ENCODE data around the gene ICE2. TPM values are rescaled to one million over a fixed set of nuclear protein-coding genes. Genes with fewer than 3 reads are reported as not detected.
A peak's percentile ranks its signal among the peaks of the same experiment; 100 is the strongest.

Gene ICE2
- total RNA-seq, 1 experiment from 2014 or later, result 17.2 TPM

- no peak for DNase-seq (ENCODE audit: low spot score)
Measured at GRCh38 chr15:60493166-60493565, 14.2 kb upstream of the ICE2 start.

GRCh38 chr15:60486742-60487141 is 7.8 kb upstream of the ICE2 start:
- DNase-seq (ENCODE audit: low spot score), result no peak

- DNase-seq (ENCODE audit: low spot score), result no peak
Measured at GRCh38 chr15:60485365-60486055, 6.6 kb upstream of the ICE2 start.

GRCh38 chr15:60483042-60483441 is 4.1 kb upstream of the ICE2 start:
- no peak for DNase-seq (ENCODE audit: low spot score)

GRCh38 chr15:60480888-60481287 is 1.9 kb upstream of the ICE2 start:
- no peak for DNase-seq (ENCODE audit: low spot score)

GRCh38 chr15:60480149-60480548 is 1.2 kb upstream of the ICE2 start:
- DNase-seq (ENCODE audit: low spot score), result no peak

- no peak for DNase-seq (ENCODE audit: low spot score)
Measured at GRCh38 chr15:60479361-60480110, 594 bp upstream of the ICE2 start.

GRCh38 chr15:60477916-60478565 is 901 bp downstream of the ICE2 start:
- no peak for DNase-seq (ENCODE audit: low spot score)

GRCh38 chr15:60477164-60477563 is 1.8 kb downstream of the ICE2 start:
- DNase-seq (ENCODE audit: low spot score), result no peak

- DNase-seq (ENCODE audit: low spot score), result peak; percentile 14
Measured at GRCh38 chr15:60476713-60477112, 2.2 kb downstream of the ICE2 start.

- DNase-seq (ENCODE audit: low spot score), result no peak
Measured at GRCh38 chr15:60473135-60473534, 5.8 kb downstream of the ICE2 start.

GRCh38 chr15:60471314-60471713 is 7.6 kb downstream of the ICE2 start:
- no peak for DNase-seq (ENCODE audit: low spot score)

- DNase-seq (ENCODE audit: low spot score), result no peak
Measured at GRCh38 chr15:60469893-60470641, 8.9 kb downstream of the ICE2 start.

- no peak for DNase-seq (ENCODE audit: low spot score)
Measured at GRCh38 chr15:60464836-60465630, 13.9 kb downstream of the ICE2 start.

GRCh38 chr15:60462027-60462426 is 16.9 kb downstream of the ICE2 start:
- no peak for DNase-seq (ENCODE audit: low spot score)

GRCh38 chr15:60460931-60461330 is 18.0 kb downstream of the ICE2 start:
- DNase-seq (ENCODE audit: low spot score), result no peak

- DNase-seq (ENCODE audit: low spot score), result no peak
Measured at GRCh38 chr15:60458721-60459120, 20.2 kb downstream of the ICE2 start.

- no peak for DNase-seq (ENCODE audit: low spot score)
Measured at GRCh38 chr15:60457985-60458384, 21.0 kb downstream of the ICE2 start.

GRCh38 chr15:60454824-60455223 is 24.1 kb downstream of the ICE2 start:
- no peak for DNase-seq (ENCODE audit: low spot score)

GRCh38 chr15:60448668-60449360 is 30.1 kb downstream of the ICE2 start:
- no peak for DNase-seq (ENCODE audit: low spot score)
